A549 (cell line): ENCODE measurements around the gene FAF1.

Experiments
- BHLHE40 ChIP-seq: IDR thresholded peaks from 2 replicates; pipeline ENCODE4 v1.6.1; 2012; ENCODE audit warnings: low read depth, low read length, inconsistent platforms
- CBX8 ChIP-seq: fragments of 200-600 bp; sonication (generic); IDR thresholded peaks from 2 replicates; pipeline ENCODE4 v1.6.1; 2016
- CEBPB ChIP-seq, 2 experiments: fragments of >200 bp in 1 of 2; sonication (Bioruptor Twin) in 1 of 2; formaldehyde crosslinking in 1 of 2; IDR thresholded peaks; 2 replicates each; pipeline ENCODE4 v1.6.1; 2012 to 2016
- CTCF ChIP-seq: fragments of >200 bp; sonication (Bioruptor Twin); formaldehyde crosslinking; IDR thresholded peaks from 3 replicates; pipeline ENCODE4 v1.5.1; 2016
- MAX ChIP-seq: IDR thresholded peaks from 2 replicates; pipeline ENCODE4 v1.6.1; 2012
- POLR2A ChIP-seq: IDR thresholded peaks from 2 replicates; pipeline ENCODE4 v1.6.1; 2012; ENCODE audit warnings: mild to moderate bottlenecking, low read length
- RCOR1 ChIP-seq: fragments of 150-350 bp; IDR thresholded peaks from 2 replicates; pipeline ENCODE4 v1.6.1; 2014; ENCODE audit warnings: antibody characterized with exemption, low read length, low read depth
- REST ChIP-seq: fragments of 200-600 bp; sonication (generic); IDR thresholded peaks from 2 replicates; pipeline ENCODE4 v1.6.1; 2016; ENCODE audit warnings: antibody characterized with exemption, mild to moderate bottlenecking, moderate library complexity
- TF ChIP-seq, protein P1 (sequence below): fragments of 150-350 bp; IDR thresholded peaks from 2 replicates; pipeline ENCODE4 v1.6.1; 2014; ENCODE audit warnings: low read depth, mild to moderate bottlenecking, low read length
- TF ChIP-seq, protein P2 (sequence below): IDR thresholded peaks from 2 replicates; pipeline ENCODE4 v1.6.1; 2012

DNA sequence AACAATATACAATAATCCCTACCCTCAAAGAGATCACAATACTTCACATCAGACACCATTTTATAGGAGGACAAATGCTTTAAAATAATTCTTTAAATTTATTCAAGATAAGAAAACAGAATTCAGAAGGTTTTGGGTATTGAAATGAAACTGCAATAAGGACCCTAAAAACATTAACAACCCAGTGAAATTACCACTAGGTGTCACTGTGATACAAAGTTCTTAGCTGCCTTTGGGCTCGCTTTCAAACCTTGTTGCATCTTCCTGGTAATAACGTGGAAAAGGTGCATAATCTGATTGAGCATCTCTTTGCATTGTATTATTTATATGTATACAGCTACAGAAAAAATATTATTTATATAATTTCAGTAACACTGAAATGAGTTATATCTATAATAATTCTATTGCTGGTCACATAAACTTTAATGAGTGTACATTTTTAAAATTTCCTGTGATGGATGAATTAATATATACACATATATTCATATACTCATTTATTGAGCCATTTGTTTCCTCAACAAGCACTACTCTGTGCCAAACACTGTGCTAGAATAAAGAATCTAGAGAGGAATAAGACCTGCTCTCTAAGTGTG lies 185.2 kb downstream of the FAF1 start:
- TF ChIP-seq CEBPB (IDR thresholded peaks at IDR 0.05) (no peak), RCOR1 (no peak), CTCF (peak; percentile 77), REST (no peak), MAX (no peak), BHLHE40 (no peak), CBX8 (no peak), POLR2A (no peak)
- TF ChIP-seq, protein P1, sequence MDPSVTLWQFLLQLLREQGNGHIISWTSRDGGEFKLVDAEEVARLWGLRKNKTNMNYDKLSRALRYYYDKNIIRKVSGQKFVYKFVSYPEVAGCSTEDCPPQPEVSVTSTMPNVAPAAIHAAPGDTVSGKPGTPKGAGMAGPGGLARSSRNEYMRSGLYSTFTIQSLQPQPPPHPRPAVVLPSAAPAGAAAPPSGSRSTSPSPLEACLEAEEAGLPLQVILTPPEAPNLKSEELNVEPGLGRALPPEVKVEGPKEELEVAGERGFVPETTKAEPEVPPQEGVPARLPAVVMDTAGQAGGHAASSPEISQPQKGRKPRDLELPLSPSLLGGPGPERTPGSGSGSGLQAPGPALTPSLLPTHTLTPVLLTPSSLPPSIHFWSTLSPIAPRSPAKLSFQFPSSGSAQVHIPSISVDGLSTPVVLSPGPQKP = no peak
- TF ChIP-seq, protein P2, sequence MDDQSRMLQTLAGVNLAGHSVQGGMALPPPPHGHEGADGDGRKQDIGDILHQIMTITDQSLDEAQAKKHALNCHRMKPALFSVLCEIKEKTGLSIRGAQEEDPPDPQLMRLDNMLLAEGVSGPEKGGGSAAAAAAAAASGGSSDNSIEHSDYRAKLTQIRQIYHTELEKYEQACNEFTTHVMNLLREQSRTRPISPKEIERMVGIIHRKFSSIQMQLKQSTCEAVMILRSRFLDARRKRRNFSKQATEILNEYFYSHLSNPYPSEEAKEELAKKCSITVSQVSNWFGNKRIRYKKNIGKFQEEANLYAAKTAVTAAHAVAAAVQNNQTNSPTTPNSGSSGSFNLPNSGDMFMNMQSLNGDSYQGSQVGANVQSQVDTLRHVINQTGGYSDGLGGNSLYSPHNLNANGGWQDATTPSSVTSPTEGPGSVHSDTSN = no peak
